ENCODE data around the gene ASXL2. TPM values are rescaled to one million over a fixed set of nuclear protein-coding genes. Genes with fewer than 3 reads are reported as not detected.
"Not testable (repeated sequence)": the region's sequence is repeated elsewhere in the genome, so short reads cannot be mapped to it uniquely, and the experiment has no call there.

ASXL2 gene
- total RNA-seq, 2 donors from 2014 or later = 16.8 to 17.1 TPM

- DNase-seq (ENCODE audit: low spot score) = no peak
- Histone ChIP-seq H3K27ac (no peak overlapping the region), H3K36me3 (no peaks in the 10 kb centered on the region), H3K4me3 (no peak overlapping the region), H3K27me3 (no peaks in the 10 kb centered on the region), H3K4me1 (peaks cover 0 to 4% of the 10 kb centered on the region in 2 donors), H3K9me3 (peaks cover 0 to 10% of the 10 kb centered on the region in 2 donors)
- TF ChIP-seq CTCF (IDR thresholded peaks at IDR 0.05) = no peak
Observed at GRCh38 chr2:25833566-25833965, 44.7 kb downstream of the ASXL2 start.

- Histone ChIP-seq H3K9me3 (peaks cover 0 to 10% of the 10 kb centered on the region in 2 donors), H3K27me3 (no peaks in the 10 kb centered on the region), H3K36me3 (no peaks in the 10 kb centered on the region), H3K4me1 (peaks cover 0 to 4% of the 10 kb centered on the region in 2 donors), H3K27ac (no peak overlapping the region), H3K4me3 (no peak overlapping the region)
- DNase-seq (ENCODE audit: low spot score) = no peak
- no peak for TF ChIP-seq CTCF (IDR thresholded peaks at IDR 0.05)
Observed at GRCh38 chr2:25832897-25833296, 45.4 kb downstream of the ASXL2 start.

GRCh38 chr2:25831746-25832449 is 46.4 kb downstream of the ASXL2 start:
- H3K4me1 ChIP-seq = peaks cover 0 to 4% of the 10 kb centered on the region in 2 donors
- no peak overlapping the region for H3K27ac ChIP-seq
- no peak overlapping the region for H3K4me3 ChIP-seq
- H3K9me3 ChIP-seq = peaks cover 0 to 10% of the 10 kb centered on the region in 2 donors
- H3K36me3 ChIP-seq = no peaks in the 10 kb centered on the region
- no peaks in the 10 kb centered on the region for H3K27me3 ChIP-seq
- no peak for TF ChIP-seq CTCF (IDR thresholded peaks at IDR 0.05)
- DNase-seq (ENCODE audit: low spot score) = no peak

GRCh38 chr2:25829828-25830227 is 48.5 kb downstream of the ASXL2 start:
- Histone ChIP-seq H3K4me1 (no peaks in the 10 kb centered on the region), H3K27ac (no peak overlapping the region), H3K36me3 (no peaks in the 10 kb centered on the region), H3K4me3 (no peak overlapping the region), H3K27me3 (no peaks in the 10 kb centered on the region), H3K9me3 (peaks cover 0 to 10% of the 10 kb centered on the region in 2 donors)
- no peak for DNase-seq (ENCODE audit: low spot score)
- no peak for TF ChIP-seq CTCF (IDR thresholded peaks at IDR 0.05)

- Histone ChIP-seq H3K4me1 (no peaks in the 10 kb centered on the region), H3K4me3 (no peak overlapping the region), H3K27ac (no peak overlapping the region), H3K36me3 (no peaks in the 10 kb centered on the region), H3K27me3 (no peaks in the 10 kb centered on the region), H3K9me3 (peaks cover 0 to 10% of the 10 kb centered on the region in 2 donors)
- no peak for TF ChIP-seq CTCF (IDR thresholded peaks at IDR 0.05)
- no peak for DNase-seq (ENCODE audit: low spot score)
Observed at GRCh38 chr2:25829377-25829704, 48.9 kb downstream of the ASXL2 start.

- H3K4me1 ChIP-seq; H3K27me3 ChIP-seq; H3K9me3 ChIP-seq; DNase-seq (ENCODE audit: low spot score); H3K36me3 ChIP-seq; H3K27ac ChIP-seq; H3K4me3 ChIP-seq: not testable (repeated sequence)
Observed at GRCh38 chr2:25828532-25829376, 49.5 kb downstream of the ASXL2 start.
